NK-92 (cell line): Measurements from ENCODE around the gene MAML3.

Source experiments
- DNase-seq: peaks from one replicate; lab custom pipeline; 2025; ENCODE audit not compliant: unreplicated experiment; lab: John Stamatoyannopoulos, UW

Gene MAML3

DNA sequence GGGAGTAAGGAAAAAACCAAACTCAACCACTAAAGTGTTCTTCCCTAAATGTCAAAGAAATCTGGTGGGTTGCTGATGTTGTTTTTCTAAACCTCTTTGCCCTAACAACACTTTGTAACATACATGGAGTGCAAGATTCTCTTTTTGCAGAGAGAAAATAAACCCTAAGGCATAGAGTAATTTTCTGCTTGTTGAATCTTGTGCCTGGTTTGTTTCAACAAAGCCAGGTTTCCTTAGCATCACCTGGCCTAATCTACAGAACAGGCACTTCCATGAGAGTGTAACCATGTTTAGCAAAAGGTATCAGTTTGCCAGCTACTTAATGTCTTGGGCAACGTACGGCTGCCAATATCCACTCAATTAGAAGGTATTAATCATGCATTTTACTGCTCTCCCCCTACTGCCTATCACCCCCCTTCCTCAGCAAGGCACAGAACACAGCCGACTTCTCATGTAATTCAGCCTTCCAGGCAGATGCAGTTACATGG is 219.2 kb downstream of the MAML3 start:
- no peak for DNase-seq

DNA sequence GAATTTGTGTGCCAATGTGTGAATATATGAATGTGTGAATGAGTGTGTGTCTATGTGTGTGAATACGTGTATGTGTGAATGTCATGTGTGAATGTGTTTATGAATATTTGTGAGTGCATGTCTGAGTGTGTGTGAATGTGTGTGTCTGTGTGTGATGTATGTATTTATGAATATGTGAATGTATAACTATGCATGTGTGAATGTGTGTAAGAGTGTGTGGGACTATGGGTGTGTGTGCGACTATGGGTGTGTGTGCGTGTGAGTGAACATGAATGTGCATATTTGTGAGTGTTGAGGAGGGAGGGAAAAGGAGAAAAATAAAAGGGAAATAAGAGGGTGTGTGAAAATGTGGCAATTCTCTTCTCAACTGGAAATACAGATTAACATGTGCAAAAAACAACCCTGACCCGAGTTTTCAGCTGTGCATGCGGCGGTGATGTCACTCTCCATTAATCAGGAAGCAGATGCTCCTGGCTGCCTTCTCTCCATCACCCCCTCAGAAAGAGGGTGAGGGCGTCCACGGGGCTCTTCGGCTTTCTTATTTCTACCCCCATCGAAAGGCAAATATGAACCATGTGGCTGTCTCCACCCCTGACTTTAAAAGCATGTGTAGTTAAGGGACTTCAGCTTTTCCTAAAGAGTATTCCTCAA is 219.8 kb downstream of the MAML3 start:
- no peak for DNase-seq

DNA sequence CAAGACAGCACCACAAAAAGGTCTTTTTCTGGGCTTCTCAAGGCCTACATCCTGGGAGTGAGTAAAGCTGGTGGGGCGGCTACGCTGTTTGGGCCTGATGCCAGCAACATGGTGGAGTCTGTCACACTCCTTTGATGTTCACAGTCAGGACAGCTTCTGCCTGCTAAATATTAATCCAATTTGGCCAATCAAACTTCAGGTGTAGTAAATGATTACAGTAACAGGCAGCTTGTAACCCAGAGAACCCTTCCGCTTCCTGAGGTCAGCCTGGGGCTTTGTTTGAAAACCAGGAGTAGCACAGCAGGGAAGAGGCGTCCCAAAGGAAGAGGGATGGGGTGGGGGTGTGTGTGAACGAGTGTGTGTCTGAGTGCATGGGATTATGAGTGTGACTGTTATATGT is 220.4 kb downstream of the MAML3 start:
- no peak for DNase-seq

DNA sequence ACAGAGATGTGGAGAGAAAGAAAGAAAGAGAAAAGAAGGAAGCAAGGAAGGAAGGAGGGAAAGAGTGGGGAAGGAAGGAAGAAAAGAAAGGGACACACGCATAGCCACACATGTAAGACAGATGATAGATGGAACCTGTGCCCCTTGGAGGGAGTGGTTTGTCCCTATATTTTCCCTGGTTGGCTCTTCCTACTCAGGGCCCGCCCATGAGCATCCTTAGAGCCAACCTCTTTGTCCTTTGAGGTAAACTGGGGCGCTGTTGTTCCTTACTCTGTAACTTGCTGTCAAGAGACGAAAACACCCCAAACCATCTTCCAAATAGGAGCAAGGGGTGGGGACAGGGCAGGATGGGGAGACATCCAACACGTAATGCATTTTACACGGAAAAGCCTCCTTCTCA is 220.9 kb downstream of the MAML3 start:
- no peak for DNase-seq

DNA sequence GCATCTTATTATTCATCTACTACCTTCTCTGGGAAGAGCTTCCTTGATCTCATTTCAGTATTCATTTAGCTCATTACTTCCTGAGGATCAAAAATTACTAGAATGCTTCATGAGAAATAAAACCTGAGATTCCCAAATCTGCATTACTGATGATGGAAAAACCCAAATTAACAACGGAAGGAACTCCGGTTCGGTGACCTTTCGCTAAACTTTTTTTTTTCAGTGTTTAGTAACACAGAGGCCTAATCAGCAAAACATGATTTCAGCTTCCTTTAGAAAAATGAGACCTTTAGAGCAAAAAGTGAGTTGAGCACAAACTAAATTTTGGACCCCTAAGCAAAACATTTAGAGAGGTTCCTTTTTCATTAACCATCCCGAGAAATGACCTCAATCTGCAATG is 229.2 kb downstream of the MAML3 start:
- DNase-seq = no peak

DNA sequence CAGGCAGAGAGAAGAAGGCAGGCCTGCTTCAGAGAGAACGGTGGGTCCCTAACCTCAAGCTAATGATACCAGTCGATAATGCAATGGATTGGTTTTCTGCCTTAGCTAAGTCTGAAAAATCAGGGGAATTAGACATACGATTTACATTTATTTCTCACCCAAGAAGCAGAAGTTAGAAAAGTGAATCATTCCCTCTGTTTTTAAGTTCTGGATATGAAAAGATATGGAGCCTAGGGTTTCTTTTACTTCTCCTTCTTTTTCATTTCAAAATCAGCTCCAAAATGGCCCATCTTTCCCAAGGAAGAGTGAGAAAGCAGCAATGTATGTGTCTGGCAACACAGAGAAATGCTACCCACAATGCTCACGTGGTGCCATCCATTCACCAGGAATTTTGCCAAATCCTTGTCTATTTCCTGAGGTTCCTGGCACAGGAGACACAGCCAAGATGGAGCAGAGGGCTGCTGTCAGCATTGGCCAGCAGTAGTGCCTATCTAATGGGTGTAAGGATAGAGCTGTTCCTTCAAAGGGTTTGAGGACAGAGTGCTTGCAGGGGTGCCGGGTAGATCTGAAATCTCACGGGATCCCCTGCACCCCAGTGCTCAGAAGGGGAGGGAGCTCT is 231.5 kb downstream of the MAML3 start:
- DNase-seq = no peak

DNA sequence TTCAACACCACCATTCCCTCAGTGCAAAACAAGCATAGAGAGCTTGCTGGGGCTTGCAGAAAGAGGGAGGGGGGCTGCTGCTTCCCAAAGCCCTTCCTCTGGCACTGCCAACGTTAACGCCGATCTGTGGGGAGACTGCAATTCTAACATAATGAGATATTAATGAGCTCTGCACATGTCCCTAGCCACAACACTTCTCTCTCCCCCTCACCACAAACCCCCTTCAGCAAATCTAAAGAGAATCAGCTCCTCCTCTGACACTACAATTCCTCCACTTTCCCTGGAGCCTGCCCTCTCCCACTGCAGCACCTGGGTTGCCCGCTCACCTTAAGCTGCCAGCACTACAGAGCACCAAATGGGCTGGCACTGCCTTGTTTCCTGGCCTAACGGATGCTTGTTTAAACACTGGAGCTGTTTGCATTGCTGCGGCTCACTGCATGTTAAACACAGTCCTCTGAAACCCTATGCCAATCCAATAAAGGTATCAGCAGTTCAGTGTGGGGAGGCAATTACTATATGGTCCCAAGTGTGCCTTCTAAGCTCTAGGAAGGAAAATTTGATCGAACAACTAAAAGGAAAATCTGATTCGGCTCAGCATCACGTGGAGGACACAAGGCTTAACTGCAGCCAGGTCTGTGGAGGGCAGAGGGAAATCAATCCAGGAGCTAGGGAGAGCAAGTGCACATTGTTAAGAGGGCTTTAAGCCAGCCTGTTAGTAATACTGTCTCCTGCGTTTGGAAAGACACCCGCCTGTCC is 232.4 kb downstream of the MAML3 start:
- DNase-seq = no peak

DNA sequence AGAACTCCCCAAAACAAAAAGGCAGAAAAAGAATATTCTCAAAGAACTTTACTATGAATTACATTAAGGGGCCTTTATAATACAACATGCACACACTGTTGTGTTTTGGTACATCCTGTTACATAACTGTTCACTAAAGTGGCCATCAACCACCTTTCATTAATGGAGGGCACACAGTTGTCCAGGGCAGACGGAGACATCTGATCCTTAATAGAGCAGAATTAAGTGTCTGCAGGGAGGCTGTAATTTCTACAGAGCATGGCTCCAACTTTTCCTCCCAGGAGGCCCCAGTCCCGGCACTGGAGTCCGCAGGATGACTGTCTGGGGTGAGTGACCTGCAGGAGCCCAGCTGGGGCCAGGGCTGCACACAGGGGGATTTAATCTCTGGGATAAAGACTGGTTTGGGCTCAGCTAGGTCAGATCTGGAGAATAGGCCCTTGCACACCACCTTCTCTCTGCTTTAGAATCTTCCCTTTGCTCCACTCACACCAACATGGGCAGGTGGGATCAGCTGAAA is 233.4 kb downstream of the MAML3 start:
- DNase-seq = no peak

DNA sequence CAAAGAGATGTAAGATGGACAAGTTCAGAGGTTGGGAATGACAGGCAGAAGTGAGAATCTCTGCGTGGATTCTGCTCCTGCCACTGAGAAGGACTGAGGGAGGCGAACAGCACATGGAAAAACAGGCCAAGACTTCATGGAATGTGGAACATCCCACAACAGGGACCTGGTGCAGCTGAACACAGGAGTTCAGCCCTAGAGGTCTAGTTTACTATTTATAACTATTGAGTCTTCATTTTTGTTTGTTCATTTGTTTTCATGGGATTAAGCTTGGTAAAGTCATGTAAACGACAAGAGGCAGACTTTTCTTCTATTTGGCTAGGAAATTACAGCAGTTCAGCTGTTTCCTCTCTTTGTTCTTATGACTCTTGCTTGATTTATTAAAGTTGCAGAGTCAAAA is 234.5 kb downstream of the MAML3 start:
- DNase-seq = no peak

DNA sequence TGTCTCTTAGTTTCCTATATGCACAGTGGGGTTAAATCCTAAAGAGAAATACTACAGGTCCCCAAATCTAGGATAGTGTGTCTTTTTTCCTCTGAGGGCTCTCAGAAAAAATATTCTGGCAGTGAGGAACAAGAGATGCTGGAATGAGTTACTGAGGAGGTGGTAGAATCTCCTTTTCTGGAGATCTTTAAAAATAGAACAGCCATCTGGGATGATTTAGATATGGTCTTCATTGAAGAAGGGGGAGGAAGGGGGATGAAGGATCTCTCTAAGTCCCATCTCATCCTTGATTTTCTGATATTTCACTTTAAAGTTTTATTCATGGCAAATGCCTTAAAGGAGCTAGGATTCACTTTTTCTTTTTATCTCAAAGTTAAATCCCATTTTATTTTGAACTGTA is 235.0 kb downstream of the MAML3 start:
- DNase-seq = no peak

DNA sequence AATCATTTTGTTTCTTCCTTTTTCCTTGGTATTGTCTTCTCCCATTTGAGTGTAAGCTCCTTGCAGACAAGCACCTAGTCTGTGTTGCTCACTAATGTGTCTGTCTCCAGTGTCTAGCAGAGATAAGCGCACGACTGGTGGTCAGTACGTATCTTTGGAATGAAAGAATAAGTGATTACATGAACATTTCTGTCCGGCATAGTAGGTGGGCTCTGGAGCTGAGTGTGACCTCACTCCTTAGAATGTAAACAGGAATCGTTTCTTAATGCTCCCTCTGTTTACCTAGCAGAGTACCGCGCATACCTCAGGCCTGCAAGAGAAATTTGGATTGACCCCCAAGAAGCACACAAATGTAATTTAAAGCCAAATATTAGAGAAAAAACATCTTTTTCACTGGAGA is 235.4 kb downstream of the MAML3 start:
- no peak for DNase-seq

DNA sequence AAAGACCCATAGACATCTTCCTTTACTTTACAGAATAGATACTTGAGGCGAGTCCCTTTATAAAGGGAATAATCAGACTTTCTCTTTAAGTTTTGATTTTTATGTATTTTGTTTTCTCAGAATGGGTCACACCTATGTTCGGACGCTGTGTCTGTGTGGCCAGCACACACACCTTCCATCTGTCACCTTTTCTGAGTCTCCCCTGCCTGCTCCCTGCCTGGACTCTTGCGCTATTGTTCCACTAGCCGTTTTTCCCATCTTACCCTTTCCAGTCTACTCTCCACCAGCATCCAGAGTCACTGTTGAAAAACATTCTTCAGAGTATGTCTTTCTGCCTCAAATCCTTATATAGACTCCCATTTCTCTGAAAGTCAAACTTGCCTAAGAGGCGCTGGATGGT is 236.1 kb downstream of the MAML3 start:
- no peak for DNase-seq

DNA sequence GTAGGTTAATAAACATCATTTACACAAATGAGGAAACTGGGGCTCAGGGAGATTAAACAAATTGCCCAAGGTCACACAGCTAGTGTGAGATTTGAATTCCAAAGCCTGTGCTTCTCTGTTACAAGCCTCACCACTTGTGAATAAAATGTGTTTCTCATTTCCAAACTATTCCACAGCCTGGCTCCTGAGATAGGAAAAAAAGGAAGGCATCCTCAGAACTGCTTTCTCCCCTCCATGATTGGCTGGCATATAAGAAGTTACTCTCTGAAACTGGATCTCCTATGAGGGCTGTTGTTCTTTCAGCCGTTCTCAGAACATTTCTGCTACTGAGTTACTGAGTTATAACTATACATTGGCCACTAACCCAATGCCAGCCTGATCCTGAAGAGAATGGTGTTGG is 237.9 kb downstream of the MAML3 start:
- no peak for DNase-seq

DNA sequence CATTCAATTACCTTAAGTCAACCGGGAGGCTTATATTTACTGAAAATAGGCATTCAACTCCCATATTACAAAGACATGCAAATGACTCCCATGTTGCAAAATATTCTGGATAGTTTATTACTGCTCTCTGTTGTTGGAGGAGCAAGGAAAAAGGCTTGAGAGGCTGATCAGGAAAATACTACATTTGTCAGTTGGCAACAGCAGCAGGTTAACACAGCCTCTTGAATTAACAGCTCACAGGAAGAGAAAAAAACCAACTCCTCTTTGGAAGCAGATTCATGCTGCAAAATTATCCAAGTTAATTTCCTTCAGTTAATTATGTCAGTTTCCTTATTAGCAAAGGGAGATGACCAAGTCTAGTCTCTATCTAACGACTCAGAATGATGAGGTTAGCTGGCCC is 238.9 kb downstream of the MAML3 start:
- DNase-seq = no peak

DNA sequence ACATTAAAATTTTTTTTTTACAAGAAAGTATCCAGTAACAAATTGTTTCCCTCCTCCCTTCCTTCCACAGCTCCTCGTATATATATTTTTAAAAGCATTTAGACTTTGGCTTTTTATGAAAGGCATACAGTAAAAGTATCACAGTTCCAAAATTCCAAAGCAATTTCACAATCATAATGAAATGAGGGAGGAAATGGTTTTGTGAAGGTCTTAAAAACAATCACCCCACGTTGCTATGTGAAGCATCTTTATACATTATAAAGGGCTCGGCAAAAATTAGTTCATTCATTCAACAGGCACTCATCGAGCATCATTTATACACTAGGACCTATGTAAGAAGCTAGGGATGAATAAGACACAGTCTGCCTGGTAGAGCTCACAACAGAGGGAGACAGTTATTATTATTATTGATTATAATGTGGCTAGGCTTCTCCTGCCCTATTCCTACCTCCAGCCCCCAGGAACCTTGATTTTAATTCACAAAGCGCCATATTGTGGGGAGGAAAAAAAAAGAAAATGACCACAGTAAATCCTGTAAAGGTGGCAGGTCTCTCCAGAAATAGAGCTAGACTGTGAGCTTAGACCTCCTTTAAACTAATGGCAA is 239.9 kb downstream of the MAML3 start:
- no peak for DNase-seq

DNA sequence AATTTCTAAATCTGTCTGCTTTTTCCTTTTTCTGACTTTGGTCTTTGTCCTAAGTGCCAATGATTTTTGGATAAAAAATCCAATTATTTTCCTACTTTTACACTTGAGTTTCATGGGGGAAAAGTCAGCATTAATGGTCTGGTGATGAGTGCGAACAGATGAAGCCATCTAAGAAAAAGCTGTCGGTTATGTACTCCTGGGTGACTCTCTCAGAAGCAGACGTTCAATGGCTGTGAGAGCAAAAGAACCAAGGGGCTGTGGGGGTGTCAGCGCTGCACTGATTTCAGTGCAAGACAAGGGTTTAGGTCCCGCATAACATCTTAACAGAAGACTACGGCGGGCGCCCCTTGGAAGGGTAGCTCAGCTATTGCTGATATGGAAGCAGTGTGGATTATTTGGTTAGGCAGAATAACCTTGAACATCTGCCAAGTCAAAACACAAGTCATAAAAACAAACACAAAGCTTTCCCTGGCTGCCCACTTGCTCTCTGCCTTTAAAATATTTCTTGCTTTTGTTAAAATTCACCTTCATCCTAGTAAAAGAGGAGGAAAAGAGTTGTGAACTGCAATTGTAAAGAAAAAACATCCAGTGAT is 240.5 kb downstream of the MAML3 start:
- no peak for DNase-seq

DNA sequence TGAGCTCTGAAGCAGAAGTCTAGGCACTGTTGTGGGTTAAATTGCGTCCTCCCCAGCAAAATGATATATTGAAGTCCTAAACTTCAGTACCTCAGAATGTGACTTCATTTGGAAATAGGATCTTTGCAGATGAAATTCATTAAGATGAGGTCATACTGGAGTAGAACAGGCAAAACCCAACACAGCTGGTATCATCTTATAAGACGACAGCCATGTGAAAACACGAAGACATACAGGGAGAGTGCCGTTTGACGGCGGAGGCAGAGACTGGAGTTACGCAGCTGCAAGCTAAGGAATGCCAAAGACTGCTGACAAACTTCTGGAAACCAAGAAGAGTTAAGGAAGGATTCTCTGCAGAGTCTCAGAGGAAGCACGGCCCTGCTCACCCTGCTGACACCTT is 241.5 kb downstream of the MAML3 start:
- DNase-seq = no peak

DNA sequence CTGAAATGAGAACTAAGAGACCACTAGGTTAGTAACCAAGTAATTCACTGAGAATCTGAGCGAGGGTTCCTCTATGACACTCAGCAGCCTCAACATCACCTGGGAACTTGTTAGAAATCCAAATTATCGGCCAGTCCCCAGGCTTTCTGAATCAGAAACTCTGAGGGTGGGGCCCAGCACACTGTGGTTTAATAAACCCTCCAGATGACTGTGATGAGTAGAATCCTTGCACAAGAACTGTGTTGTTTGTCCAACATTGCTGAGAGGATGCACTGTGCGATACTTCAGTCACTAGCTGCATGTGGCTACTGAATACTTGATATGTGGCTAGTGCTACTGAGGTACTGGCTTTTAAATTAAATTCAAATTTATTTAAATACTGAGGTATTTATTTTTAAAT is 243.9 kb downstream of the MAML3 start:
- DNase-seq = no peak

DNA sequence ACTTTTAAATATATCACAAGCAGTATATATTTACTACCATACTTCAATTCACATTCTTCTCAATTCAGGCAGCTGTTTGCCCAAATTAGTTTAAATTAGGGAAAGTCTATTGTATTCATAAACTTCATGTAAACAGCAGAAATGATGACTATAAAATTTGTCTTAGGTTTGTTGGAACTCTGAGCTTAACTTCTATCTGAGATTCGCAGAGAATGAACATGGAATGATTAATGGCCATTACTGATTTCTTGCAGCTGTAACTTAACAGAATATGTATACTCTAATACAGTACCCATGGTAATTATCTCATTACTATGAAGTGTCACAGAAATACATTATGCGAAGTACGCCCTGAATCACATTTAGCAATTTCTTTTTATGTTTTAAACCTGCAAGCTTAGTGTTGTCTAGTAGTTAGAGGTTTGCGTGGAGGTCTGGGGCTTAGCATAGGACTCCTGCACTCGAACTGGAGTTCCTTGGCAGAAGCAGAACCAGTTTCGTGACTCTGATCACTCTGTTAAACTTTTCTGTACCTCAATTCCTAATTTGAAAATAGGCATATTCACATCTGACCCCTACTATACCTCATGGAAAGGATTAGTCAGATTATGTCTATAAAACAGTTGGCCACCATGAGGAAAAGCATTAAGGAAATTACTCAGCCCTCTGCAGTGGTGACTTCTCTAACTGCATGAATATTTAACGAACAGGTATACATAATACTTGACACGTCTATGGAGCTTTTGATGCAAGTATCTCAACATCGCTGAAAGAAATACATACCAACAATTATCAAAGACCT is 245.1 kb downstream of the MAML3 start:
- DNase-seq = no peak

DNA sequence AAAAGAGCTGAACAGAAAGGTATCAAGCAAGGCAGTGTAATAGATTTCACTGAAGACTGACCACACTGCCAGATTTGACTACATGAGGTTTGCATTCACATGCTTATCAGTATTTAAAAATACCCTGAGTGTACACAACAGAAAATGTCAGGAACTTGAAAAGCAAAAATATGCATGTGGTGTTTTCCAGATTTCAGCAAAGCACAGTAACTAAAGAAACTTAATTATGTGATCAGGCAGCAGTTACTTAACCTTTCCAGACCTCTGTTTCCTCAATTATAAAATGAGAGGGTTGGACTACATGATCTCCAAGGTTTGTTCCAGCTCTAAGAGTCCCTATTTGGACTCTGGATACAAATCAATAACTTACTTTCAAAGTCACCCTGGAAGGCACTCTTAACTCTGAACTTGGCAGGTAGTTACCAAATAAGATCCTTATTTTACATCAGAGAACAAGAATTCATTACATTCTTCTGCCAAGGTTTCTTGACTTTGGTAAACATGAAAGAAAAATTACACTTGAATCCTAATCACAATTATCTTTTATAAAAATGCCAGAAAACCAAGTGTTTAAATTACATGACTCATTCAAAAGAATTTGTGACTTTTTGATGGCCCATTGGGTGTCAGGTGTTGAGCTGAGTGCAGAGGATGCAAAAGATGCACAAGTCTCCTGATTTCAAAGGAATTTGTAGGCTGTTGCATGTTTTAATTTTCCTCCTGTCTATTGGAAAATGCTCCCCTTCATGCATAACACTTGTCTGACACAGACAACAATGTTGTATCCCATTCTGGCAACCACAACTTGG is 246.8 kb downstream of the MAML3 start:
- DNase-seq = no peak
